ENCODE data around the gene HS2ST1.

Gene HS2ST1

GRCh38 chr1:86940599-86940998 lies 26.2 kb downstream of the HS2ST1 start:
- no peaks in the 10 kb centered on the region for H4K20me1 ChIP-seq (ENCODE audit: insufficient read depth, low read length, poor library complexity, severe bottlenecking)
- no peaks in the 10 kb centered on the region for H3K4me1 ChIP-seq (ENCODE audit: insufficient read depth, low read length, poor library complexity, severe bottlenecking)
- no peaks in the 10 kb centered on the region for H3K9me2 ChIP-seq (replicated peaks; ENCODE audit: low read depth, low read length)
- no peaks in the 10 kb centered on the region for H3K27me3 ChIP-seq (ENCODE audit: insufficient read depth, low read length, poor library complexity, severe bottlenecking)
- no peaks in the 10 kb centered on the region for H3F3A ChIP-seq (ENCODE audit: low read depth)
- H3K4me3 ChIP-seq (ENCODE audit: low read length, poor library complexity, severe bottlenecking) = no peak overlapping the region
- H3K9me3 ChIP-seq (ENCODE audit: insufficient read depth, low read depth, low read length) = no peaks in the 10 kb centered on the region
- no peak overlapping the region for H3K4me2 ChIP-seq (ENCODE audit: low read depth, low read length, poor library complexity, severe bottlenecking)
- H3K79me2 ChIP-seq (ENCODE audit: insufficient read depth, low read length) = peaks cover 61% of the 10 kb centered on the region
- no peak overlapping the region for H3K9ac ChIP-seq (ENCODE audit: low read depth, low read length, poor library complexity, severe bottlenecking)
- no peaks in the 10 kb centered on the region for H3K36me3 ChIP-seq (ENCODE audit: insufficient read depth, low read length)
- no peak overlapping the region for H2AFZ ChIP-seq (ENCODE audit: low read length)
- TF ChIP-seq CTCF (conservative IDR thresholded peaks at IDR 0.05; ENCODE audit: low read length) = no peak
- TF ChIP-seq EZH2phosphoT487 (IDR thresholded peaks at IDR 0.05; ENCODE audit: borderline replicate concordance) = no peak

GRCh38 chr1:86942042-86942441 lies 27.6 kb downstream of the HS2ST1 start:
- H3K9me3 ChIP-seq (ENCODE audit: insufficient read depth, low read depth, low read length) = no peaks in the 10 kb centered on the region

GRCh38 chr1:86942743-86943142 lies 28.3 kb downstream of the HS2ST1 start:
- H3K4me1 ChIP-seq (ENCODE audit: insufficient read depth, low read length, poor library complexity, severe bottlenecking) = no peaks in the 10 kb centered on the region
- H3F3A ChIP-seq (ENCODE audit: low read depth) = no peaks in the 10 kb centered on the region
- H3K9ac ChIP-seq (ENCODE audit: low read depth, low read length, poor library complexity, severe bottlenecking) = no peak overlapping the region
- H2AFZ ChIP-seq (ENCODE audit: low read length) = no peak overlapping the region
- no peaks in the 10 kb centered on the region for H4K20me1 ChIP-seq (ENCODE audit: insufficient read depth, low read length, poor library complexity, severe bottlenecking)
- no peak overlapping the region for H3K4me2 ChIP-seq (ENCODE audit: low read depth, low read length, poor library complexity, severe bottlenecking)
- H3K79me2 ChIP-seq (ENCODE audit: insufficient read depth, low read length) = peaks cover 74% of the 10 kb centered on the region
- no peaks in the 10 kb centered on the region for H3K9me2 ChIP-seq (replicated peaks; ENCODE audit: low read depth, low read length)
- TF ChIP-seq CTCF (conservative IDR thresholded peaks at IDR 0.05; ENCODE audit: low read length) (no peak), EZH2phosphoT487 (IDR thresholded peaks at IDR 0.05; ENCODE audit: borderline replicate concordance) (no peak)
- H3K36me3 ChIP-seq (ENCODE audit: insufficient read depth, low read length) = no peaks in the 10 kb centered on the region
- no peak overlapping the region for H3K4me3 ChIP-seq (ENCODE audit: low read length, poor library complexity, severe bottlenecking)
- no peaks in the 10 kb centered on the region for H3K27me3 ChIP-seq (ENCODE audit: insufficient read depth, low read length, poor library complexity, severe bottlenecking)
- H3K9me3 ChIP-seq (ENCODE audit: insufficient read depth, low read depth, low read length) = no peaks in the 10 kb centered on the region

More at GRCh38 chr1:86942042-86942441, 27.6 kb downstream of the HS2ST1 start:
- peaks cover 67% of the 10 kb centered on the region for H3K79me2 ChIP-seq (ENCODE audit: insufficient read depth, low read length)
- no peak overlapping the region for H3K9ac ChIP-seq (ENCODE audit: low read depth, low read length, poor library complexity, severe bottlenecking)
- H3K4me2 ChIP-seq (ENCODE audit: low read depth, low read length, poor library complexity, severe bottlenecking) = no peak overlapping the region
- no peaks in the 10 kb centered on the region for H3K27me3 ChIP-seq (ENCODE audit: insufficient read depth, low read length, poor library complexity, severe bottlenecking)
- TF ChIP-seq CTCF (conservative IDR thresholded peaks at IDR 0.05; ENCODE audit: low read length) = no peak
- no peak for TF ChIP-seq EZH2phosphoT487 (IDR thresholded peaks at IDR 0.05; ENCODE audit: borderline replicate concordance)
- no peaks in the 10 kb centered on the region for H4K20me1 ChIP-seq (ENCODE audit: insufficient read depth, low read length, poor library complexity, severe bottlenecking)
- H3K36me3 ChIP-seq (ENCODE audit: insufficient read depth, low read length) = no peaks in the 10 kb centered on the region
- no peak overlapping the region for H2AFZ ChIP-seq (ENCODE audit: low read length)
- H3K9me2 ChIP-seq (replicated peaks; ENCODE audit: low read depth, low read length) = no peaks in the 10 kb centered on the region
- no peaks in the 10 kb centered on the region for H3F3A ChIP-seq (ENCODE audit: low read depth)
- H3K4me3 ChIP-seq (ENCODE audit: low read length, poor library complexity, severe bottlenecking) = no peak overlapping the region
- H3K4me1 ChIP-seq (ENCODE audit: insufficient read depth, low read length, poor library complexity, severe bottlenecking) = no peaks in the 10 kb centered on the region
